NB4 (cell line): Measurements from ENCODE around the gene C11orf65.

Source experiments
- DNase-seq: peaks from one replicate; pipeline ENCODE4 v3.0.0; 2010; ENCODE audit warnings: low read depth
- H3K4me3 ChIP-seq: one replicate; pipeline ENCODE4 v1.5.1; 2011; ENCODE audit warnings: mild to moderate bottlenecking, low read depth, low read length, moderate library complexity
- CTCF ChIP-seq: IDR thresholded peaks from one replicate; pipeline ENCODE4 v1.5.1; 2012; ENCODE audit warnings: low read depth, low read length
- MAX ChIP-seq: IDR thresholded peaks from 2 replicates; pipeline ENCODE4 v1.6.1; 2011; ENCODE audit warnings: low read depth, low read length
- MYC ChIP-seq: IDR thresholded peaks from 2 replicates; pipeline ENCODE4 v1.6.1; 2011; ENCODE audit warnings: low read depth, low read length
- POLR2A ChIP-seq: IDR thresholded peaks from 2 replicates; pipeline ENCODE4 v1.6.1; 2011; ENCODE audit warnings: mild to moderate bottlenecking; ENCODE audit not compliant: insufficient read length; ENCODE audit errors: extremely low read depth

C11orf65 gene

GRCh38 chr11:108501396-108501795, 34.1 kb upstream of the C11orf65 start:
- no peak for DNase-seq
- no peak overlapping the region for H3K4me3 ChIP-seq
- no peak for TF ChIP-seq POLR2A

DNA sequence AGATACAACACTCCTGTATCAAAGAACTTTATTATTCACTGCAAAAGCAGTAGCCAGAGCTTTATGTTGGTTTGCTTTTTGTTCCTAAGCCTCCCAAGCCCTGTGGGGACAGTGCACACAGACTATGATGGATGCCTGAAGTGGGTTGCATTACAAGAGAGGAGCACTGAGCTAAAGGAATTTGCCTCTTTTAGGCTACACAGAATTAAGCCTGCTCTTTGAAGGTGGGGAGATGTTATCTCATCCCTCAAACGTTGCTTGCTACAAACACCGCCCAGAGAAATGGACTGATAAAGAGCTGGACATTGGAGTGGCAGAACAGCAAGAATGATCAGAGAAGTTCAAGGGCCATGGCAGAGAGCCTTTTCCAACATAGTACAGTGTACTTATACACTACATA, 33.4 kb upstream of the C11orf65 start:
- no peak for TF ChIP-seq MAX
- no peak for TF ChIP-seq CTCF
- TF ChIP-seq POLR2A = no peak
- no peak for TF ChIP-seq MYC
- H3K4me3 ChIP-seq = no peak overlapping the region
- no peak for DNase-seq

GRCh38 chr11:108500169-108500568, 32.8 kb upstream of the C11orf65 start:
- DNase-seq = no peak
- H3K4me3 ChIP-seq = no peak overlapping the region
- TF ChIP-seq MYC (no peak), CTCF (no peak), MAX (no peak), POLR2A (no peak)

DNA sequence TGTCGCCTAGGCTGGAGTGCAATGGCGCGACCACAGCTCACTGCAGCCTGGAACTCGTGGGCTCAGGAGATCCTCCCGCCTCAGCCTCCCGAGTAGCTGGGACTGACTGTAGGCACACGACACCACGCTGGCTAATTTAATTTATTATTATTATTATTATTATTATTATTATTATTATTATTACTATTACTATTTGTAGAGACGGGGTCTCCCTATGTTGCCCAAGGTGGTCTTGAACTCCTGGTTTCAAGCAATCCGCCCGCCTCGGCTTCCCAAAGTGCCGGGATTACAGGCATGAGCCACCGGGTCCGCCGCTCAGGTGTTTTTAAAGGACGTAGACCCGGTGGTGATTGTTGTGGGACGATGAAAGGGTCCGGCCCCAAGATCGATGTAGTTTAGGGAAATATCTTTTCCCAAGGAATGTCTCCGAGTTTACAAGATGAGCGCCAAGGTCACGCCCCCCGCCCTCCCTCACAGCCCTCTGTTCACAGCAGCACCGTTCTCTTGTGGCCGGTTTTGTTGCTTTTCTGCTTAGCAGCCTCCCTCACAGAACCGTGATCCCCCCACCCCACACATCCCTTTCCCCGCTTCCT, 31.6 kb upstream of the C11orf65 start:
- peak; percentile 9 for DNase-seq
- H3K4me3 ChIP-seq = peak overlapping the region; percentile 38
- no peak for TF ChIP-seq POLR2A
- no peak for TF ChIP-seq MYC
- no peak for TF ChIP-seq MAX
- no peak for TF ChIP-seq CTCF

DNA sequence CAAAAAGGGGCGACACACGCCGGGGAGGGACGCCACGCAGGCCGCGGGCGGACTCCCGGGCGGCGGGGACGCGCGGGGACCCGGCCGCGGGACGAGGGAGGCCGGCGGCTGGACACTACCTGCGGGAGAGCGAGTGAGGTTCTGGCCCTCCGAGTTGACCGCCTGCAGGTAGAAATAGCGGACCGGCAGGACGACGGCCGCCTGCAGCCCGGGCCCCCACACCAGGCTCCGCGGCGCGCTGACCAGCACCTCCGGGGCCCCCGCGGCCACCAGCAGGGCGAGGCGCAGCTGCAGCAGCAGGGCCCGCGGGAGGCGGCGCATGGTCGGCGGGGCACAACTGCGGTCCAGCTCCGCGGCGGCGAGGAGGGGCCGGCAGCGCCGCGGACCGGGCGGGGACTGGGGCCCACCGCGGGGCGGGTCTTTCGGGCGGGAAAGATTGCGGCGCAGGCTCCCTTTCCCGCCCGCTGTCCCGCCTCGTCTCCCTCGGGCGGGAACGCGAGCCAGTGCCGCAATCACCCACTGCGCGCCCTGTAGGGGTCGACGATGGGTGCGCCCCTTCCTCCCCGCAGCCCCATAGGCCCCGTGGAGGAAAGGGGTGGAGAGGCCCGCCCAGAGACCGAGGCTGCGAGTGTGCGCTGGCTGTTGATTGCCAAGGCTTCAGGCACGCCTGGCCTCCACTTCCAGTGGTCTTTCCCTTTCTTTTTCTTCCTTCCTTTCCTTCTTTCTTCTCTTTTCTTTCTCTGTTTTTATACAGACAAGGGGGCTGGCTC, 30.9 kb upstream of the C11orf65 start, which contains the start of gene POGLUT3:
Gene POGLUT3, minus strand, starts transcription at position 339 of the 770 bp plus-strand sequence. Its CDS starts 18 bp downstream, at position 321.
- H3K4me3 ChIP-seq = peak within 1 kb of the TSS; percentile 68
- no peak for TF ChIP-seq CTCF
- peak; percentile 64; the same call in 1 of the 2 replicates for TF ChIP-seq MAX
- peak; percentile 28 for TF ChIP-seq POLR2A
- TF ChIP-seq MYC = peak; percentile 54
- DNase-seq = peak; percentile 86

DNA sequence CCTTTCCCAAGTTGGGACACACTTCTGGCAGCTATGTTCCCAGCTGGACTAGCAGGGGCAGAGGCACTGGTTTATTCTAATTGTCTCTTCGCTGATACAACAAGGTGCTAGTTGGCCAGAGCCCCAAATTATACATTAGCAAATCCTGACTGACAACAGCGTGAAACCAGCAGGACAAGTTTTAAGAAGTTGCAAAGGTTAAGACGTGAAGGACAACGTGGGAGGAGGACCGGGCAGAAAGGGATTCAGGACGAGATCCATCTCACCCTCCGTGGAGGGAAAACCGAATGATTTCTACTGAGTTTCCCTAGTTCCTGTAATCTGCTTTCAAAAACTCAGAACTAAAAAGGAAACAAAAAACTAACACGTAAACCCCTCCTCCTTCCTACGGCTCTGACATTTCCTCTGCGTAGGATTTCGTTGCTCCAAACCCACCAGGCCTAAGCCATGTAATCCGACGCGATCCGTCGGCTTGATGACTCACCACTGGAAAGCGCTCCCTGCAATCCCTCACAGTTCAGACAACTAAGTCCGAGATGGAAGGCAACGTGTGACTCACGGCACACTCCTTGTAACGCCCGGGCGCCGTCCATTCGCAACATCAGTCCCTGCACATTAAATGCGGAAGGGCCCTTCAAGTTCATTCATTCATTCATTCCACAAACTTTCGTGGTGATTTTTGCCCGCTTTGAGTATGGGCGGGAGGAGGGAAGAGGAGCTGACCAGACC, 30.2 kb upstream of the C11orf65 start:
- TF ChIP-seq MYC = no peak; the same call in 1 of the 2 replicates
- peak; percentile 68; the same call in 1 of the 2 replicates for TF ChIP-seq MAX
- TF ChIP-seq CTCF = no peak
- peak; percentile 80 for TF ChIP-seq POLR2A
- peak overlapping the region; percentile 68 for H3K4me3 ChIP-seq
- peak; percentile 97 for DNase-seq
